Endothelial cell of umbilical vein (primary cell): ENCODE results near the gene SREBF1. TPM values are rescaled to one million over a fixed set of nuclear protein-coding genes. Genes with fewer than 3 reads are reported as not detected.
A peak's percentile ranks its signal among the peaks of the same experiment; 100 is the strongest.

Source experiments
- BruUV-seq: library from RNA; stranded (reverse); fragments of 400-500 nt; replicated peaks from 2 replicates; lab custom pipeline; 2021; lab: Mats Ljungman, UMichigan
- CTCF ChIA-PET: fragments of 300-600, 350-600 bp; sonication (Branson Sonifier 250); formaldehyde crosslinking; loops from one replicate; lab custom pipeline; 2021; ENCODE audit warnings: antibody characterized with exemption, inconsistent platforms; lab: Charles Lee
- POLR2A ChIA-PET: fragments of 300-600, 350-600 bp; sonication (Branson Sonifier 250); formaldehyde crosslinking; loops from one replicate; lab custom pipeline; 2021; ENCODE audit warnings: antibody characterized with exemption, inconsistent platforms; lab: Charles Lee
- DNase-seq: peaks from one replicate; pipeline ENCODE4 v3.0.0-alpha.2; 2011; ENCODE audit warnings: low read depth, low spot score
- FAIRE-seq: peaks from 2 replicates; lab custom pipeline; 2011; peaks lifted over from hg19 to GRCh38; lab: Jason Lieb, UNC
- H2AFZ ChIP-seq: 2 replicates; pipeline ENCODE4 v1.6.0; 2012; ENCODE audit warnings: low read depth, low read length, control low read depth, inconsistent platforms
- H3K27ac ChIP-seq: 2 replicates; pipeline ENCODE4 v1.5.1; 2011; ENCODE audit warnings: low read depth, mild to moderate bottlenecking, control low read depth, low read length, moderate library complexity; ENCODE audit not compliant: insufficient read depth
- H3K27me3 ChIP-seq, 2 experiments: 2 replicates each; pipeline versions ENCODE4 v1.6.0 to v1.6.1; 2011; ENCODE audit warnings: low read length in 2 of 2, mixed read lengths in 1 of 2; ENCODE audit not compliant: control insufficient read depth in 2 of 2, insufficient read depth in 2 of 2
- H3K36me3 ChIP-seq, 2 experiments: 2 replicates in 1 of 2; 3 replicates in 1 of 2; pipeline ENCODE4 v1.5.1; 2011; ENCODE audit warnings: low read length in 2 of 2, mild to moderate bottlenecking in 1 of 2, moderate library complexity in 1 of 2; ENCODE audit not compliant: control insufficient read depth in 2 of 2, insufficient read depth in 2 of 2; ENCODE audit errors: extremely low read depth in 1 of 2
- H3K4me1 ChIP-seq: 3 replicates; pipeline ENCODE4 v1.5.1; 2011; ENCODE audit warnings: mild to moderate bottlenecking, low read length; ENCODE audit not compliant: control insufficient read depth, insufficient read depth; ENCODE audit errors: extremely low read depth
- H3K4me2 ChIP-seq: 2 replicates; pipeline ENCODE4 v1.6.1; 2011; ENCODE audit warnings: low read length, control low read depth, mixed read lengths; ENCODE audit not compliant: insufficient read depth
- H3K4me3 ChIP-seq, 3 experiments: fragments of 200-600 bp in 1 of 3; sonication (generic), shearing (Covaris generic) in 1 of 3; replicated peaks in 1 of 3; 2 replicates each; pipeline ENCODE4 v1.5.1; 2011 to 2016; ENCODE audit warnings: control low read depth in 3 of 3, low read length in 3 of 3, mild to moderate bottlenecking in 2 of 3, inconsistent platforms in 1 of 3, low read depth in 1 of 3, moderate library complexity in 1 of 3; ENCODE audit not compliant: insufficient read depth in 1 of 3
- H3K79me2 ChIP-seq: 2 replicates; pipeline ENCODE4 v1.6.0; 2012; ENCODE audit warnings: low read length, inconsistent platforms; ENCODE audit not compliant: control insufficient read depth, insufficient read depth
- H3K9ac ChIP-seq: replicated peaks from 2 replicates; pipeline ENCODE3; 2011; ENCODE audit warnings: low read length, control low read depth; ENCODE audit not compliant: insufficient read depth; ENCODE audit errors: extremely low read depth
- H3K9me1 ChIP-seq: replicated peaks from 3 replicates; pipeline ENCODE4 v1.6.0; 2011; ENCODE audit warnings: mild to moderate bottlenecking, low read length; ENCODE audit not compliant: control insufficient read depth, insufficient read depth; ENCODE audit errors: extremely low read depth
- H3K9me3 ChIP-seq: replicated peaks from 2 replicates; pipeline ENCODE4 v1.5.1; 2012; ENCODE audit warnings: low read length, inconsistent platforms; ENCODE audit not compliant: control insufficient read depth, insufficient read depth
- H4K20me1 ChIP-seq: replicated peaks from 2 replicates; pipeline ENCODE3; 2011; ENCODE audit warnings: mild to moderate bottlenecking, low read length; ENCODE audit not compliant: control insufficient read depth, insufficient read depth; ENCODE audit errors: extremely low read depth
- CTCF ChIP-seq, 2 donors: IDR thresholded peaks; 1 replicate in 1 of 2; 2 replicates in 1 of 2; pipeline ENCODE4 v1.5.1; 2011; ENCODE audit warnings: low read length in 2 of 2, mild to moderate bottlenecking in 2 of 2, moderate library complexity in 2 of 2, control low read depth in 1 of 2, inconsistent platforms in 1 of 2, low read depth in 1 of 2; ENCODE audit not compliant: insufficient read depth in 1 of 2; ENCODE audit errors: extremely low read depth in 1 of 2
- EZH2 ChIP-seq: IDR thresholded peaks from 2 replicates; pipeline ENCODE4 v1.6.1; 2012; ENCODE audit warnings: borderline replicate concordance, low read depth, mild to moderate bottlenecking, moderate library complexity, low read length, inconsistent platforms; ENCODE audit not compliant: severe bottlenecking
- FOS ChIP-seq: IDR thresholded peaks from 2 replicates; pipeline ENCODE4 v1.6.1; 2011; ENCODE audit warnings: mild to moderate bottlenecking, low read length, moderate library complexity, borderline replicate concordance; ENCODE audit not compliant: insufficient read depth
- GATA2 ChIP-seq: IDR thresholded peaks from 2 replicates; pipeline ENCODE4 v1.7.0; 2011; ENCODE audit warnings: low read depth, mild to moderate bottlenecking, moderate library complexity, mixed read lengths, low read length; ENCODE audit not compliant: insufficient read length, insufficient read depth
- JUN ChIP-seq: IDR thresholded peaks from 2 replicates; pipeline ENCODE4 v1.6.1; 2011; ENCODE audit warnings: borderline replicate concordance, low read depth; ENCODE audit not compliant: insufficient read length, insufficient read depth
- MAX ChIP-seq: IDR thresholded peaks from 2 replicates; pipeline ENCODE4 v1.6.1; 2011; ENCODE audit not compliant: insufficient read depth, insufficient read length
- MYC ChIP-seq: IDR thresholded peaks from one replicate; pipeline ENCODE4 v1.6.1; 2011; ENCODE audit warnings: mild to moderate bottlenecking, low read depth, low read length
- POLR2A ChIP-seq: IDR thresholded peaks from 2 replicates; pipeline ENCODE4 v1.6.1; 2012; ENCODE audit warnings: low read depth, mild to moderate bottlenecking, control low read depth, low read length
- POLR2AphosphoS5 ChIP-seq: IDR thresholded peaks from 2 replicates; pipeline ENCODE4 v1.6.1; 2012; ENCODE audit warnings: low read depth, mild to moderate bottlenecking, control low read depth, low read length, moderate library complexity; ENCODE audit not compliant: insufficient read depth
- dilution Hi-C: fragments of 300-500 bp; cut with MboI; formaldehyde crosslinking; loops from one replicate; pipeline ENCODE4 v1.15.0; 2019; ENCODE audit warnings: low sequenced_read_pairs; ENCODE audit not compliant: extremely low pct_ligation_motif_present
- intact Hi-C: fragments of 100-400 bp; cut with micrococcal nuclease; formaldehyde crosslinking; loops from one replicate; pipeline ENCODE4 v1.10.0; 2022
- polyA plus RNA-seq, 4 experiments: library from polyadenylated mRNA; depleted of rRNA in 3 of 4; stranded (reverse) in 3 of 4; unstranded in 1 of 4; fragments of >200 nt; gene quantifications; 2 replicates each; pipeline versions ENCODE4 v1.2.1 to v1.2.3, GENCODE V29; 2011 to 2012; ENCODE audit warnings: missing spikeins in 1 of 4
- total RNA-seq: library from RNA; stranded (reverse); gene quantifications from 2 replicates; pipeline ENCODE4 v1.2.3, GENCODE V29; 2021

The SREBF1 gene
- total and polyA plus RNA-seq, 2 donors (not counting 3 experiments of a cell fraction or from before 2014, with no cell fraction given) = 50.4 to 109 TPM

- BruUV-seq = TSS peak; percentile 8
- dilution Hi-C loops = no loop called here
- FAIRE-seq (no peak), DNase-seq (no peak)
- Histone ChIP-seq H3K4me2 (no peak overlapping the region), H3K9ac (no peak overlapping the region), H3K27me3 (no peaks in the 10 kb centered on the region), H2AFZ (no peak overlapping the region), H3K36me3 (peaks cover 0 to 7% of the 10 kb centered on the region in 2 experiments), H3K27ac (no peak overlapping the region), H4K20me1 (no peaks in the 10 kb centered on the region), H3K4me1 (peaks cover 14% of the 10 kb centered on the region), H3K9me1 (no peaks in the 10 kb centered on the region), H3K79me2 (no peaks in the 10 kb centered on the region), H3K4me3 (no peak overlapping the region), H3K9me3 (no peaks in the 10 kb centered on the region)
- intact Hi-C loops = no loop called here
- ChIA-PET CTCF (interaction anchor here (1.4 to 4.9 kb wide), 2 partner anchors 10 to 15 kb away, joined by 4 to 23 read pairs; partner anchors contain the start of gene SREBF1), POLR2A (interaction anchor here (0.6 kb wide), 1 partner anchor 16 kb away, joined by 4 read pairs; no protein-coding TSS in a partner anchor)
- TF ChIP-seq POLR2AphosphoS5 = no peak
- TF ChIP-seq FOS = no peak
- TF ChIP-seq MAX = no peak
- no peak for TF ChIP-seq EZH2
- no peak for TF ChIP-seq CTCF (IDR thresholded peaks at IDR 0.05; ENCODE audit: extremely low read depth in 1 of 2, insufficient read depth in 1 of 2, low read depth in 1 of 2, low read length in 2 of 2)
- TF ChIP-seq GATA2 = no peak
- TF ChIP-seq JUN = no peak
- TF ChIP-seq MYC = no peak
- no peak for TF ChIP-seq POLR2A
Observed at GRCh38 chr17:17846003-17846402, 9.2 kb upstream of the SREBF1 start.
